GM19455 (cell line): Measurements from ENCODE around the gene VAT1L.
"Not testable (repeated sequence)": the region's sequence is repeated elsewhere in the genome, so short reads cannot be mapped to it uniquely, and the experiment has no call there.

Experiments
- ATAC-seq: cut with Tn5 transposase; IDR thresholded peaks from one replicate; pipeline ENCODE4 v1.9.1; 2021; ENCODE audit not compliant: unreplicated experiment

The VAT1L gene

DNA sequence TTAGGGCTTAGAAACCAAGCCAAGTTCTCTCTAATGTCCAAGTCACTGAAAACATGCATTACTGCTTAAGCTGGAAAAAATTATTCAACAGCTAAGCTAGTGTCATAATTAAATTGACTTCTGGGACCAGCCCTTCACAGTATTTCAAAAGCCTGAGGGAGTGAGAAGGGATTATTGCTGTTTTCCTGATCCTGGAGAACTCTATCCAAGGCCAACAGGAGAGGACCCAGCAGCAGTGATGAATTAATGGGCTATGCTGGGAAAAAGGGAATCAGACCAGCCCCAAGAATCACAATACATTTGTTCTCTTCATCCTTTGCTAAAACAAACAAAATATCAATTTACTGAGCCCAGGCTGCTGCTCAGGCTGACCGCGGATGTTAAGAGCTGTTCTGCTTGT, 199.4 kb downstream of the VAT1L start:
- no peak for ATAC-seq

DNA sequence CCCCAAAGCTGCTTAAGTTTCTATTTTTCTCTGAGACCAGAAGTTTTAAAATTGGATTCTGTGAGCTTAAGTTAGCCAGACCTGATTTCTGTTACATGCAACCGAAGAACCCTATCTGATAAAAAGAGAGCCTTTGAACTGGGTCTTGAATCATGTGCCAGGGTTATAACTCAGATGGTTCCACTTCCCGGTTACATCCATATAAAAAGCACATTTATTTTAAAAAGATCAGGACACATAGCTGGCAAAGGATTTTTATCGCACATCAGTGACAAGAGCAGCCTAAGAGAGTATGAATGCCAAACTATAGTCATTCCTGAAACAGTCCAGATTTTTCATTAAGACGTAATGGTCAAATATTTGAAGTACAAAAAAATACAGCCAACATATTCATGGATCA, 201.5 kb downstream of the VAT1L start:
- no peak for ATAC-seq

DNA sequence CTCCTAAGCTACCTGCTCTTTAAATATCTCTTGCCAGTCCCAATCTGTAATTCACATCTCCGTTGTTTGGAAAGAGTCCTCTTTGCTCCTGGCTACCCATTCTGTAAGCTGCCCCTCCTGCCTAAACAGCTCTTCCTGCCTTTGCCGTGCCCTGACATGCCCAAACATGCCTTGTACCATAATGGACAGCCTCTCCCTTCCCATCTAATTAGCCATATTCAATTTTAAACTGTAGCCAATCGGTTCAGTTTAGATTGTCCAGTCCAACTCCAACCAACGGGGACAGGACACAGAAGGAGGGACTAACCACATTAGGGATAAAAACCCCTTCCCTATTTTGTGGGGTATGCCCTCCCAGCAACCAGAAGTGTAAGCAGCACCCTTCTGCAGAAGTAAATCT, 203.3 kb downstream of the VAT1L start:
- no peak for ATAC-seq

DNA sequence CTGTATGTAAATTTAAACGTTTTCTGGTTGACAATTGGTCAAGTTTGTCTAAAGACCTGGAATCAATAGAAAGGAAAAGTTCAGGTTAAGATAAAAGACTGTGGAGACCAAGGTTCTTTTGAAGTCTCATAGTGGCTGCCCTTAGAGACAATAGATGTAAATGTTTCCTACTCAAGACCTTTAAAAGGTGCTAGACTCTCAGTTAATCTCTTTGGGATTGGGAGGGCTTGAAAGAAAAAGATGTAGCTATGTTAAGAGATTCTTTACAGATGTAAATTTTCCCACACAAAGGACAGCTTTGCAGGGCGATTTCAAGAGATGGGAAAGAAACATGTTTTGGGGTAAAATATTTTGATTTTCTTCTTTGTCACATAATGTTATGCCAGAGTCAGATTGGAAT, 204.0 kb downstream of the VAT1L start:
- not testable (repeated sequence) for ATAC-seq

DNA sequence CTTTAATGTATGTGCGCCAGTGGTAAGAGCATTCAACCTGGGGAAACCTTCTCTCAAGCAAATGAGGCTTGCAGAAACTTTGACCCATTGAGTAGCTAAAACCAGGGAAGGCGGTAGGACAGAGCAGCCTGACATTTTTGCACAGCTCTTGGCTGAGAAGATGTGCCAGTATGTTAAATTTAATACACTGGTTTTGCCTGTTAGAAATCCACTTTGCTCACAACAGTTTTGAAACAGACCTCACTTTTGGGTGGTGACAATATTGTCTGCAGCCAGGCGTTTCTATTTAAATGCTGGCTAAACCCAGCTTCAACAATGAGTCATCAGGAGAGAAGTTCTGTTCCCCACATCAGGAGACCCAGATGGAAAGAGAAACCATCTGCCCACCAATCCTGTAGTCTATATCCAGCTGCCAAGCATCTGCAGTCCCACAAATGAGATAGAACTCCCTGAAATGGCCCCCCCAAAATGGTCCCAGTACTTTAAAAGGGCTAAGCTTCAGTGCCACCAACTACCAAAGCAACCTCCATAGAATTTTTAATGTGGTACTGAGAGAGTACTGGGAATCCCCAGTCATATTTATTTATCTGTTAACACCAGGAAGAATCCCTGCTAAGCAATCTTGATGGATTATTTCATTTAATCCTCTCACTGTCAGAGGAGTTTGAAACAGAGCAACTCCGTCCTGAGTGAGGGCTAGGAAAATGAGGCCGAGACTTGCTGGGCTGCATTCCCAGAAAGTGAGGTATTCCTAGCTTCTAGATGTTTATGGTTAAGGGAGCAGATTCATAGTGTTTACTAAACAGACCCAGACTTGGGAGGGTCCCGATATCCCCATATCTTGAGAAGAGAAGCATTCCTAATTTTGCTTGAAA, 205.0 kb downstream of the VAT1L start:
- ATAC-seq, result no peak

DNA sequence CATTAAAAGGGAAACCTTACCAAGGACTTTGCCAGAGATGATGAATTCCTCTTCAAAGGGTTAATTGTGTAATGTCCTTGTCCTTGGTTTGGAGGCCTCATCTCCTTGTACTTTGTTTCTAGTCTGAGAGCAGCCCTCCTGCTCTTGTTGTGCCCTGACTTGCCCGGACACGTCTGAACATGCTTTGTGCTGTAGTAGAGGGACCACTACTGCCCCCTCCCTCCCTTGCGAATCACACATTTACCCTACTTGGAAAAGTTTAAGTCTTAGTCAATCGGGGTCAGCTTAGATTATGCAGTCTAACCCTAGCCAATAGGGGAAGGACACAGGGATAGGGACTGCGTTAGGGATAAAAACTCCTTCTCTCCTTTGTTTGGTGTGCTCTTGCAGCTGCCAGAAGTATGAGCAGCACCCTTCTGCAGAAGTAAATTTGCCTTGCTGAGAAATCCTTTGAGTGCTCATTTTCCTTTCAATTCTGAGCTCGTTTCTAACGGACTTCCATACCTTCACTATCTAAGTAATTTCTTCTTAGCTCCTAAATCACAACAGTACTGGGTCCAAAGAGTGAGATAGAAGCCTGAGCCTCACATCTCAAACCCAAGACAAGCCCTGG, 207.6 kb downstream of the VAT1L start:
- ATAC-seq, result no peak

DNA sequence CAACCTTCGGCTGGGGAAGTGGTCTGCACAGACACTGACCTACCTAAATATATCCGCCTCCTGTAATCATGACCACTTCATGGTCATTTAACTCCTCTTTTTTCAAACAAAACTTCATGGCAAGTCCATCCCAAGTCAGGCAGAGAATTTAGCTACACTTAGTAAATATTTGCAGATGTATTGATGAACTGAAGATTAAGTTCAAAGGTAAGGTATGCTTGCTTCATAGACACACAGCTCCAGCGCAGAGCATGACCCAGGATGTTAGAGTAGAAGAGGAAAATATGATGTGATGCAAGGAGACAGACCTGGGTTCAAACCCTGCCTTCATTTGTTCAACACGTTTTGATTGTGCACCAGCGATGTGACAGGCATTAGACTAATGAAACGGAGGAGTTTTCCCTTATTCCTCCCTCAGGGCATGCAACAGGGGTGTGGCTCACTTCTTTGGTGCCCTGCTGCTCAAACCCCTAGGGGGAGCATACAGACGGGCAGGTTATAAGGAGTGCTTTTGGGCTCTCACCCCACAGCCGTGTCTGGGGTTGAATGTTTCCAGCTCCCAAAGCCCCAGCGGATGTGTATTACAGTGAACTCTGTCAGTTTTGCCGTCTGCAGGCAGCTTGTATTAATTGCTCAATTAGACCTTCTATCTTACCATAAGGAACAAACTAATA, 210.1 kb downstream of the VAT1L start:
- ATAC-seq, result no peak

DNA sequence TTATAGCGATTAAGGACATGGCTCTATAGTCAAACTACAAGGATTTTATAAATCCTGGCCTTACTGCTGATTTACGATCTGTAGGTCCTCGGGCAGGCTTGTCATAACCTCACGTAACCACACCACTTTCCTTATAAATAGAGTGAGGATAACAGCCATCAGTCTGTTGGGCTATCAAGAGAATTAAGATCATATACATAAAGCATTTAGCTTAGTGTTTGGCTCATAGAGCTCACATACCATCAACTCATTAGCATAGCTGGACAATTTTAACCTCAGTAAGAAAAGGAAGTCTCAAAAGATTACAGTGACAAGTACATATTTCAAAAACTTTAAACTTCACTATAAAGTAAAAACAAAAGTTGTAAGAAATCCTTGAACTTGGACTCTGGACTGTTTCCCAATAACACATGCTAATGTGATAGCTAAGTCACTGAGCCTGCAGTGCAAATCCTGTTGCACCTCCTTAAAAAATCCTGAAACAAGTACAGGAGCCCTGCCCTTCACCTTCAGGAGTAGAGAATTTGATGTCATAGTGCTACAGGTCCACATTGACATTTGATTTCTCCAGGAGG, 213.2 kb downstream of the VAT1L start:
- no peak for ATAC-seq

DNA sequence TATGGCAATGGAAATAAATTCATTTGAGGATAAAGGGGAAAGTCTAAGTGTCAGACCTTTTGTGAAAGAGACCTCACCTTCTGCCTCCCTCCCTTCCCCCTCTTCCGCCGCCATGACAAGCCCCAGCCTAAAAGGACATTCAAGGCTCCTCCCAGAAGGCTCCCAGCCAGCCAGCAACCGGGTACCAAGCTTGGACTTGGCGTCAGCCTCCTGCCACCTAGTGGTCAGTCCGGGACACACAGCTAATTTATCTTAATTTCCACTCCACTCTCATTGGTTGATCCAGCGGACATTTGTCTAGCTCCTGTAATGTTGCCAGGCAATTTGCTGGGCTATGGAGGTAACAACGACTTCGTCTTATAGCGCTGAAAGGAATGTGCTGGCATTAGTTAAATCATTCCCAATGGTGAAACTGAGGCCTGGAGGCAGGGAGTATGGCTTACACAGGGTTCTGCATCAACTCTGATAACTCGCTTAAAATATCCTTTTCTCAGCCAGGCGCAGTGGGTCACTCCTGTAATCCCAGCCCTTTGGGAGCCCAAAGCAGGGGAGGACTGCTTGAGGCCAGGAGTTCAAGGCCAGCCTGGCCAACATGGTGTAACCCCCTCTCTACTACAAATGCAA, 214.7 kb downstream of the VAT1L start:
- ATAC-seq, result peak; percentile 98

DNA sequence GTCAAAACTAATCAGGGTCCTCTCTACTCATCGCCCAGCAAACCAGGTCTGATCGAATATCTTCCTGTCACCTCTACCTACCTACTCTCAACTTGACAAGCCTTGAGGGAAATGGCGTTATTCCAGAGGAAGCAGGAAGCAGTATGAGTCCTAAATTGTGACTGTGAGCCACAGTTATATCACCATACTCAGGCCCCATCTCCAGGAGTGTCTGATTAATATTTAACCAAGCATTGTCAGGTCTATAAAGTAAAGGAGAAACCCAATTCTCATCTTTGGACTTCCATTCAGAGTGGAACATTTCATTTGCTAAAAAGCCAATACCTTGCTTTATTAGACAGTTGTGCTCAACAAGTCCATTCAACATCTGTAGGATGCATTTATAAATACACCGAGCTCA, 216.2 kb downstream of the VAT1L start:
- ATAC-seq, result no peak

DNA sequence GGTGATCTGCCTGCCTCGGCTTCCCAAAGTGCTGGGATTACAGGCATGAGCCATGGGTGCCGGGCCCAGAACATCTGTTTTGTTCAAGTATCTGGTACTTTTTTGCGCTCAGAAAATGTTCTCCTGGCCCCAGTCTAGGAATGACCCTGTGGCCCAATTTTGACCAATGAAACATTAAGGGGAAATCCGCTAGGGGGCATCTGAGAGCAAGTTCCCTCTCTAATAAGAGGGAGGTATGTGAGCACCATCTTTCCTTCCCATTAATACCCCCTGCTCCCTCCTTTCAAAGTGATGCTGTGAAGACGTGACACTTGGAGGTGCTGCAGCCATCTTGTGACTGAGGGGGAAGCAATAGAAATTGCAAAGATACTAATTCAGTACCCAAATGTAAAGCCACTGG, 217.5 kb downstream of the VAT1L start:
- ATAC-seq, result no peak

DNA sequence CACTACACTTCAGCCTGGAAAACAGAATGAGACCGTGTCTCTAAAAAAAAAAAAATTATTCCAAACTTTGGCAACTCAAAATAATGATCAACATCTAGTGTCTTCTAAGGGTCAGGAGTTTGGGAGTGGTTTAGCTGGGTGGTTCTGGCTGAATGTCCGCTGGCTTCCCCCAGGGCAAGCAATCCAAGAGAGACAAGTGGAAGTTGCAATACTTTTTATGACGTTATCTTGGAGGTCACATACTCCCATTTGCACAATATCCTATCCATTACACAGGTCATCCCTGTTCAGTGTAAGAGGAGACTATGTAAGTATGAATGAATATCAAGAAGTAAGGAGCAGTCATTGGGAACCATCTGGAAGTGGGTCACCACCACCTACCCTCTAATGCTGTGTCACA, 218.8 kb downstream of the VAT1L start:
- no peak for ATAC-seq

DNA sequence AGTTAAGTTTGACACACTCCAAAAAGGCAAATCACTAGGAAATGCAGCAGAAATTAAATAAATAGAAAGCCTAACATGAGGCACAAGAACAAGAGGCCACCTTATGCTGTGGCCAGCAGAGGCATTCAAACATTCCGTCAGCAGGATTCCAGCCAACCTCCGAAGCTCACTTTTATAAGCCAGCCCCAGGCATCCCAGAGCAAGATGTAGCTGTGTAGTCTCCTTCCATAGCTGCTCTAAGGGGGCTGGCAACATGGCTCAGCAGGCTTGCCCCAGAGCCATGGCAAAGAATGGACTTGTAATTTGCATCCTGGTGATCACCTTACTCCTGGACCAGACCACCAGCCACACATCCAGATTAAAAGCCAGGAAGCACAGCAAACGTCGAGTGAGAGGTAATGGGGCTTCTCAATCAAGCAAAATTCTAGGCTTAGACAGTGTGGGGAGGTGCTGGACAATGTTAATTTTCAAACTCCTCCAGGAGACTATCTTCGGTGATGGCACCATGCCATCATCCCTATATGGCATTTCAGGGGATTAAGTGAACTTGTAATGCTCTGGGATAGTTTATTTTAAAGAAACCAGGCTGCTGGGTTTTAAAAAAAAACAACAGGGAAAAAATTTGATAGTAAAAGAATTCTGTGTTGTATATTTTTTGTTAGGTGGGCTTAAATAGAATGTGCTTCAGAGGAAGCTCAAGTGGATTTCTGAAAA, 234.1 kb downstream of the VAT1L start, which contains the start of gene CLEC3A:
Gene CLEC3A, plus strand, starts transcription at position 202 of the 714 bp plus-strand sequence. Its CDS starts 79 bp downstream, at position 281.
- ATAC-seq, result no peak

DNA sequence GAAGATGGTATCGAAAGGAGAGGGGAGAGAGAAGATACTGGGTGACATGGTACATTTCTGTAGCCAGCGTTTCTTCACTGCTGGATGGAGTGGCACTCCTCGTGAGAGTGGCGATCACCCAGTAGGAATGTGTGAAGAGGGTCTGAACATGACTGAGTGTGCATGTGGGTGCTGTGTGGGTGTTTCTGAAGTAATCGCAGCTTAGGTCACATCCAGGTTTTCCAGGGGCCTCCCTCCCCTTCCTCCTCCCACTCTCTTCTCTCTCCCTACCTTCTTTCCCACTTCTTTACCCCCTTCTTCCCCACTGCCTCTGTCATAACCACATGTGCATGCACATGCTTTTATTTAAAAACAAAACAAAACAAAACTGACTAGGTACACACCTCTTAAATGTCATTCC, 235.8 kb downstream of the VAT1L start:
- ATAC-seq, result no peak

DNA sequence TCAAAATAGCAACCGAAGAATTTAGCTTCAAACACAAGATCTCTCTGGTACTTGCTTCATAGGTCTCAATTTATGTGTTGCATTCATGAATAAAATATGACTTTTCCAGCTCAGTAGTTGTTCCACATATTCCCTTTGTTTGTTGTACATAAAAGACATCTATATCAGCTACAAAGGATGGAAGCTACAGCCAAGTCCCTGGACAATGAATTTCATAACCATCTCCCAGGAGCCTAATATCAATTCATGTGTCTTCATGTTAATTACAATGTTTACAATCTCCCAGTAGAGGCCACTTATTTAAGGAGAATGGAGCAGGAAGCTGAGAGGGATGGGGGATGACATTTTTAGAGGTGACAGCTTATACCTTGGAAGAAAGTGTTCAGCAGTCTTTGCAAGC, 237.3 kb downstream of the VAT1L start:
- no peak for ATAC-seq

DNA sequence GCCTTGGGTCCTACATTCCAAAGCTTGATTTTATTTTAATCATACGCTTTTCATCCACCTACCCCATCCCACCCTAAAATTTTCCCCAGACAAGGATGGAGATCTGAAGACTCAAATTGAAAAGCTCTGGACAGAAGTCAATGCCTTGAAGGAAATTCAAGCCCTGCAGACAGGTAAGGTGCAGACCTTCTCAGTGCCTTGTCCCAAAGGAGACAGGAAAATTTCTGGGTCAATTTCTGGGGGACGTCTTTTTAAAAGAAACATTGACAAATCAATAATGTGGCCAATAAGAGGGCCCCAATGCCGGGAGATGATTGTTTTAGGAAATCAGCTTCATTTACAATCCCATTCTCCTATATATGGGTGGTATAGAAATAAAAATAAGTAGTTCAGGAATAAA, 239.7 kb downstream of the VAT1L start:
- ATAC-seq, result no peak
